Measurements from ENCODE around the gene TSPAN33.
"Not testable (repeated sequence)": the region's sequence is repeated elsewhere in the genome, so short reads cannot be mapped to it uniquely, and the experiment has no call there.

Gene TSPAN33

GRCh38 chr7:129144095-129144833, at the start of gene TSPAN33:
Gene TSPAN33 (plus strand): TSS chr7:129144707. CDS start chr7:129144981, 274 bp downstream.
- DNase-seq (ENCODE audit: low read depth in 2 of 2): peak; percentile 57 to 59

GRCh38 chr7:129095258-129095657, 49.2 kb upstream of the TSPAN33 start:
- no peak for DNase-seq (ENCODE audit: low read depth in 2 of 2)

GRCh38 chr7:129098409-129099084, 46.0 kb upstream of the TSPAN33 start:
- no peak for DNase-seq (ENCODE audit: low read depth in 2 of 2)

- DNase-seq (ENCODE audit: low read depth in 2 of 2): no peak
These were observed 43.7 kb upstream of the TSPAN33 start for GRCh38 chr7:129100827-129101166.

GRCh38 chr7:129101746-129102145, 42.8 kb upstream of the TSPAN33 start:
- DNase-seq (ENCODE audit: low read depth in 2 of 2): no peak

GRCh38 chr7:129103561-129104324, 40.8 kb upstream of the TSPAN33 start:
- no peak for DNase-seq (ENCODE audit: low read depth in 2 of 2)

- DNase-seq (ENCODE audit: low read depth in 2 of 2): no peak
These were observed 35.9 kb upstream of the TSPAN33 start for GRCh38 chr7:129108581-129108980.

- no peak for DNase-seq (ENCODE audit: low read depth in 2 of 2)
These were observed 34.1 kb upstream of the TSPAN33 start for GRCh38 chr7:129110258-129110981.

GRCh38 chr7:129110982-129111376, 33.5 kb upstream of the TSPAN33 start:
- DNase-seq (ENCODE audit: low read depth in 2 of 2): no peak

- no peak for DNase-seq (ENCODE audit: low read depth in 2 of 2)
These were observed 28.8 kb upstream of the TSPAN33 start for GRCh38 chr7:129115676-129116075.

GRCh38 chr7:129118182-129118581, 26.3 kb upstream of the TSPAN33 start:
- no peak for DNase-seq (ENCODE audit: low read depth in 2 of 2)

- no peak for DNase-seq (ENCODE audit: low read depth in 2 of 2)
These were observed 25.5 kb upstream of the TSPAN33 start for GRCh38 chr7:129118976-129119375.

GRCh38 chr7:129121501-129122077, 22.9 kb upstream of the TSPAN33 start:
- not testable (repeated sequence) for DNase-seq (ENCODE audit: low read depth in 2 of 2)

- no peak for DNase-seq (ENCODE audit: low read depth in 2 of 2)
These were observed 22.3 kb upstream of the TSPAN33 start for GRCh38 chr7:129122078-129122750.

GRCh38 chr7:129122751-129123509, 21.6 kb upstream of the TSPAN33 start:
- peak; percentile 38 to 49 for DNase-seq (ENCODE audit: low read depth in 2 of 2)

- no peak for DNase-seq (ENCODE audit: low read depth in 2 of 2)
These were observed 21.0 kb upstream of the TSPAN33 start for GRCh38 chr7:129123510-129123857.

GRCh38 chr7:129126314-129126713, 18.2 kb upstream of the TSPAN33 start:
- no peak for DNase-seq (ENCODE audit: low read depth in 2 of 2)

- DNase-seq (ENCODE audit: low read depth in 2 of 2): no peak
These were observed 17.4 kb upstream of the TSPAN33 start for GRCh38 chr7:129127154-129127553.

GRCh38 chr7:129127601-129128000, 16.9 kb upstream of the TSPAN33 start:
- DNase-seq (ENCODE audit: low read depth in 2 of 2): no peak

- no peak for DNase-seq (ENCODE audit: low read depth in 2 of 2)
These were observed 10.0 kb upstream of the TSPAN33 start for GRCh38 chr7:129134356-129134987.
